Esophagus squamous epithelium (tissue), 4 donors: ENCODE results near the gene RPLP2.

ENCODE experiments used
- POLR2A ChIP-seq, 4 donors: fragments of 450-650 bp; IDR thresholded peaks; one replicate each; pipeline ENCODE4 v1.6.1; 2017; ENCODE audit warnings: antibody characterized with exemption in 4 of 4, mild to moderate bottlenecking in 4 of 4, moderate library complexity in 3 of 4
- TF ChIP-seq, protein P1 (sequence below), 6 experiments: fragments of 450-650 bp in 4 of 6; fragments of 200-600 bp in 2 of 6; sonication (generic) in 2 of 6; IDR thresholded peaks; one replicate each; pipeline ENCODE4 v1.5.1; 2016 to 2019; ENCODE audit warnings: antibody characterized with exemption in 6 of 6, mild to moderate bottlenecking in 4 of 6, moderate library complexity in 4 of 6

DNA sequence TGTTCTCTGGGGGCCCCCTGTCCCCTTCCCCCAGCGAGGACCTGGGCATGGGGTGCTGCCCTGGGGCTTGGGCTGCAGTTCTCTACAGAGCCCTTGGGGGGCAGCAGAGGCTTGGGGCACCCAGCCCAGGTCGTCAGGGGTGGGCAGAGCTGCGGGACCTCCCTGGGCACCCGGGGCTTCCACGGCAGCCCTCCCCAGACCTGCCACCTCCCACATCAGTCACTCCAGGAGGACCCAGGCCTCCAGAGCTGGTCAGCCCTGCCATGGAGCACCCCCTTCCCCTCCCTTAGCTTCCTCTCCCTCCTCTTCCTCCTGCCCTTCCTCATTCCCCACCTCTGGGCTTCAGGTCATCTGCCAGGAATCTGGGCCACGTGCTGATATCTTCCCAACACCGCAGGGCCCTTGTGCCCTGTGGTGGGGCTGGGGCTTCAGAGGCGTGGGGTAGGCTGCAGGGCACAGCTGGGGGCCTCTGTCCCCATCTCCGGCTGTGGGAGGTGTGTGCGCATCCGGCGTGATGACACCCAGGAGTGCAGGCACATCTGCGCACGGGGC lies 38.7 kb downstream of the RPLP2 start:
- TF ChIP-seq, protein P1, sequence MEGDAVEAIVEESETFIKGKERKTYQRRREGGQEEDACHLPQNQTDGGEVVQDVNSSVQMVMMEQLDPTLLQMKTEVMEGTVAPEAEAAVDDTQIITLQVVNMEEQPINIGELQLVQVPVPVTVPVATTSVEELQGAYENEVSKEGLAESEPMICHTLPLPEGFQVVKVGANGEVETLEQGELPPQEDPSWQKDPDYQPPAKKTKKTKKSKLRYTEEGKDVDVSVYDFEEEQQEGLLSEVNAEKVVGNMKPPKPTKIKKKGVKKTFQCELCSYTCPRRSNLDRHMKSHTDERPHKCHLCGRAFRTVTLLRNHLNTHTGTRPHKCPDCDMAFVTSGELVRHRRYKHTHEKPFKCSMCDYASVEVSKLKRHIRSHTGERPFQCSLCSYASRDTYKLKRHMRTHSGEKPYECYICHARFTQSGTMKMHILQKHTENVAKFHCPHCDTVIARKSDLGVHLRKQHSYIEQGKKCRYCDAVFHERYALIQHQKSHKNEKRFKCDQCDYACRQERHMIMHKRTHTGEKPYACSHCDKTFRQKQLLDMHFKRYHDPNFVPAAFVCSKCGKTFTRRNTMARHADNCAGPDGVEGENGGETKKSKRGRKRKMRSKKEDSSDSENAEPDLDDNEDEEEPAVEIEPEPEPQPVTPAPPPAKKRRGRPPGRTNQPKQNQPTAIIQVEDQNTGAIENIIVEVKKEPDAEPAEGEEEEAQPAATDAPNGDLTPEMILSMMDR (IDR thresholded peaks at IDR 0.05), result peak; percentile 61 to 91 (median 84)
- no peak for TF ChIP-seq POLR2A (IDR thresholded peaks at IDR 0.05)
